ENCODE measurements around the gene SYNGR3. TPM values are rescaled to one million over a fixed set of nuclear protein-coding genes. Genes with fewer than 3 reads are reported as not detected.
A peak's percentile ranks its signal among the peaks of the same experiment; 100 is the strongest.

Gene SYNGR3
- total and polyA plus RNA-seq, 2 of the 13 experiments (the other 11 are each of a cell fraction or from before 2014, with no cell fraction given) = 0.97 to 5.7 TPM

DNA sequence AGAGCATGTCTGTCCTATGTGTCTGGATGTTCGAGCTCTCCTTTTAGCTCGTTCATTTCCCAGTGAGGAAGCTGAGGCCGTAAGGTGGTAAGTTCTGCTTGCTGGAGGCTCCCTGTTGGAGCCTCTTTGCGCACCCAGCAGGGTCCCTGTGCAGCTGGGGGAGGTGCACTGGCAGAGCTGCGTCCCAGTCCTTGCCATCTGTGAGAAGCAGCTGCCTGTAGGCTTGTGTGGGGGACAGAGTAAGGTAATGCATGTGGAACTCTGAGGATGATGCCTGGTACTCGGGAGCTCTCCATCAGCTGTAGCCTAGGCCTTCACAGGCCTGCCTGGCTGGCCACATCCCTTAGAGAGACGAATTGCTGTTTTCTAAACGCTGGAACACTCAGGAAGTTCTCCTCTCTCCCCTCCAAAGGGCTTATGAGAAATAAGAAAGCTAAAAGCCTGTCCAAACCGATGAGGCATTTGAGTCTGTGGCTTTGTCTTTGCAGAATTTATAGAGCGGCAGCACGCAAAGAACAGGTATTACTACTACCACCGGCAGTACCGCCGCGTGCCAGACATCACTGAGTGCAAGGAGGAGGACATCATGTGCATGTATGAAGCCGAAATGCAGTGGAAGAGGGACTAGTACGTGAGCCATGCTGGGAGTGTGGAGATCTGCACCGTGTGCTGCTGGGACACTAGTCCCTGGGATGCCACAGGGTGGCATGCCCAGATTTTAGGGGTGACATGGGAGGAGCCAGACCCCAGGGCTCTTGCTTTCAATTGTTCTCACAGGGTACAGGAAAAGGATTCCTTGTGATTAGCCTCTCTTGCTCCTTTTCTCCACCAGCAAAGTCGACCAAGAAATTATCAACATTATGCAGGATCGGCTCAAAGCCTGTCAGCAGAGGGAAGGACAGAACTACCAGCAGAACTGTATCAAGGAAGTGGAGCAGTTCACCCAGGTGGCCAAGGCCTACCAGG lies 28.8 kb upstream of the SYNGR3 start (continued):
- TF ChIP-seq, protein P1, sequence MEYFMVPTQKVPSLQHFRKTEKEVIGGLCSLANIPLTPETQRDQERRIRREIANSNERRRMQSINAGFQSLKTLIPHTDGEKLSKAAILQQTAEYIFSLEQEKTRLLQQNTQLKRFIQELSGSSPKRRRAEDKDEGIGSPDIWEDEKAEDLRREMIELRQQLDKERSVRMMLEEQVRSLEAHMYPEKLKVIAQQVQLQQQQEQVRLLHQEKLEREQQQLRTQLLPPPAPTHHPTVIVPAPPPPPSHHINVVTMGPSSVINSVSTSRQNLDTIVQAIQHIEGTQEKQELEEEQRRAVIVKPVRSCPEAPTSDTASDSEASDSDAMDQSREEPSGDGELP (IDR thresholded peaks at IDR 0.05; ENCODE audit: borderline replicate concordance, low read depth) = peak; percentile 23; the same call in 1 of the 2 replicates
- peak; percentile 80 for TF ChIP-seq ZBTB38 (CRISPR knock-in tag; IDR thresholded peaks at IDR 0.05)
- TF ChIP-seq SALL1 (CRISPR knock-in tag; IDR thresholded peaks at IDR 0.05) = peak; percentile 39; the same call in 1 of the 2 replicates
- TF ChIP-seq ZNF605 (CRISPR knock-in tag; IDR thresholded peaks at IDR 0.05) = peak; percentile 33; the same call in 1 of the 2 replicates
- TF ChIP-seq, protein P2, sequence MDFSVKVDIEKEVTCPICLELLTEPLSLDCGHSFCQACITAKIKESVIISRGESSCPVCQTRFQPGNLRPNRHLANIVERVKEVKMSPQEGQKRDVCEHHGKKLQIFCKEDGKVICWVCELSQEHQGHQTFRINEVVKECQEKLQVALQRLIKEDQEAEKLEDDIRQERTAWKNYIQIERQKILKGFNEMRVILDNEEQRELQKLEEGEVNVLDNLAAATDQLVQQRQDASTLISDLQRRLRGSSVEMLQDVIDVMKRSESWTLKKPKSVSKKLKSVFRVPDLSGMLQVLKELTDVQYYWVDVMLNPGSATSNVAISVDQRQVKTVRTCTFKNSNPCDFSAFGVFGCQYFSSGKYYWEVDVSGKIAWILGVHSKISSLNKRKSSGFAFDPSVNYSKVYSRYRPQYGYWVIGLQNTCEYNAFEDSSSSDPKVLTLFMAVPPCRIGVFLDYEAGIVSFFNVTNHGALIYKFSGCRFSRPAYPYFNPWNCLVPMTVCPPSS (IDR thresholded peaks at IDR 0.05) = no peak
- TF ChIP-seq, protein P3, sequence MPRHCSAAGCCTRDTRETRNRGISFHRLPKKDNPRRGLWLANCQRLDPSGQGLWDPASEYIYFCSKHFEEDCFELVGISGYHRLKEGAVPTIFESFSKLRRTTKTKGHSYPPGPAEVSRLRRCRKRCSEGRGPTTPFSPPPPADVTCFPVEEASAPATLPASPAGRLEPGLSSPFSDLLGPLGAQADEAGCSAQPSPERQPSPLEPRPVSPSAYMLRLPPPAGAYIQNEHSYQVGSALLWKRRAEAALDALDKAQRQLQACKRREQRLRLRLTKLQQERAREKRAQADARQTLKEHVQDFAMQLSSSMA (CRISPR knock-in tag; IDR thresholded peaks at IDR 0.05) = no peak
- peak; percentile 39; the same call in 1 of the 2 replicates for TF ChIP-seq ZNF788 (CRISPR knock-in tag; IDR thresholded peaks at IDR 0.05; ENCODE audit: borderline replicate concordance)

DNA sequence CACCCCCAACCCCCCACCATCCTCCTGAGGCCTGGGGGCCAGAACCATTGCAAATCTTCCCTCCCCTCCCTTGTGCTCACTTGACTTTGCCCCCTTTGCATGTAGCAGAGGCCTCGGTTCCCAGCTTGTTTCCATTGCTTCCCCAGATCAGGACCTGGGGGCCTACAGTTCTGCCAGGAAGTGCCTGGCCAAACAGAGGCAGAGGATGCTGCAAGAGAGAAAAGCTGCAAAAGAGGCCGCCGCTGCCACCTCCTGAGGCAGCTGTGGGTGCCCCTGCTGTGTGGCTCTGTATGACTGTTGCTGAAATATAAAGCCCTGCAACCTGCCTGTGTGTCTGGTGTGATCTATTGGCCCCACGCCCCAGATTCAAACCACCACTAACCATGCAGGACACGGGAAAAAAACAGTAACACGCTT lies 28.1 kb upstream of the SYNGR3 start:
- peak overlapping the region; percentile 36; the same call in 1 of the 2 replicates for H3K4me2 ChIP-seq (ENCODE audit: low read depth, low read length)
- H3K9ac ChIP-seq (ENCODE audit: insufficient read depth, low read depth, low read length) = no peak overlapping the region
- intact Hi-C loops (cut with micrococcal nuclease; ENCODE audit: unreplicated experiment) (no loop called here), in situ Hi-C loops (cut with HindIII; ENCODE audit: extremely low pct_ligation_motif_present, low pct_unique_long_range_greater_than_20kb) (no loop called here)
- no peak overlapping the region for H3K4me3 ChIP-seq (replicated peaks in 1 of 3; ENCODE audit: insufficient read depth in 1 of 3, low read depth in 2 of 3, low read length in 3 of 3)
- FAIRE-seq (no peak), ATAC-seq (peak; percentile 0; the same call in 2 of the 3 replicates), DNase-seq (ENCODE audit: low spot score) (peak; percentile 49)
- H3K27me3 ChIP-seq (ENCODE audit: control insufficient read depth in 1 of 2, insufficient read depth in 2 of 2, low read length in 2 of 2) = no peaks in the 10 kb centered on the region; a peak in 1 of 5 replicates
- POLR2A ChIA-PET = interaction anchor here (0.7 to 7.4 kb wide), 8 partner anchors 9 to 194 kb away, joined by 3 to 139 read pairs (median 5); partner anchors contain the start of genes GFER, MSRB1, TBL3 and TRAF7
- H3K79me2 ChIP-seq (ENCODE audit: insufficient read depth, low read length) = peaks cover 43% of the 10 kb centered on the region
- WGBS (ENCODE audit: low lambda C conversion rate) = 62% methylated on average over 6 of the region's 6 CpGs
- no peaks in the 10 kb centered on the region for H3K9me3 ChIP-seq (ENCODE audit: low read length)
- peaks cover 51% of the 10 kb centered on the region for H3K4me1 ChIP-seq (ENCODE audit: insufficient read depth, low read length)
- no TSS peak for BruUV-seq (replicated peaks)
- H2AFZ ChIP-seq (ENCODE audit: low read length) = no peak overlapping the region
- peaks cover 3 to 19% of the 10 kb centered on the region in 2 experiments; a peak in 3 of 5 replicates for H3K36me3 ChIP-seq (replicated peaks in 1 of 2; ENCODE audit: control insufficient read depth in 1 of 2, insufficient read depth in 2 of 2, low read length in 2 of 2)
- H3K27ac ChIP-seq (ENCODE audit: extremely low read length, insufficient read depth, low read length) = peak overlapping the region; percentile 34
- CTCF ChIA-PET (ENCODE audit: low intra/inter-chr PET ratio, low total read pairs) = no interaction called here
- peaks cover 34% of the 10 kb centered on the region for H4K20me1 ChIP-seq (ENCODE audit: insufficient read depth, low read length)
- TF ChIP-seq, protein P4, sequence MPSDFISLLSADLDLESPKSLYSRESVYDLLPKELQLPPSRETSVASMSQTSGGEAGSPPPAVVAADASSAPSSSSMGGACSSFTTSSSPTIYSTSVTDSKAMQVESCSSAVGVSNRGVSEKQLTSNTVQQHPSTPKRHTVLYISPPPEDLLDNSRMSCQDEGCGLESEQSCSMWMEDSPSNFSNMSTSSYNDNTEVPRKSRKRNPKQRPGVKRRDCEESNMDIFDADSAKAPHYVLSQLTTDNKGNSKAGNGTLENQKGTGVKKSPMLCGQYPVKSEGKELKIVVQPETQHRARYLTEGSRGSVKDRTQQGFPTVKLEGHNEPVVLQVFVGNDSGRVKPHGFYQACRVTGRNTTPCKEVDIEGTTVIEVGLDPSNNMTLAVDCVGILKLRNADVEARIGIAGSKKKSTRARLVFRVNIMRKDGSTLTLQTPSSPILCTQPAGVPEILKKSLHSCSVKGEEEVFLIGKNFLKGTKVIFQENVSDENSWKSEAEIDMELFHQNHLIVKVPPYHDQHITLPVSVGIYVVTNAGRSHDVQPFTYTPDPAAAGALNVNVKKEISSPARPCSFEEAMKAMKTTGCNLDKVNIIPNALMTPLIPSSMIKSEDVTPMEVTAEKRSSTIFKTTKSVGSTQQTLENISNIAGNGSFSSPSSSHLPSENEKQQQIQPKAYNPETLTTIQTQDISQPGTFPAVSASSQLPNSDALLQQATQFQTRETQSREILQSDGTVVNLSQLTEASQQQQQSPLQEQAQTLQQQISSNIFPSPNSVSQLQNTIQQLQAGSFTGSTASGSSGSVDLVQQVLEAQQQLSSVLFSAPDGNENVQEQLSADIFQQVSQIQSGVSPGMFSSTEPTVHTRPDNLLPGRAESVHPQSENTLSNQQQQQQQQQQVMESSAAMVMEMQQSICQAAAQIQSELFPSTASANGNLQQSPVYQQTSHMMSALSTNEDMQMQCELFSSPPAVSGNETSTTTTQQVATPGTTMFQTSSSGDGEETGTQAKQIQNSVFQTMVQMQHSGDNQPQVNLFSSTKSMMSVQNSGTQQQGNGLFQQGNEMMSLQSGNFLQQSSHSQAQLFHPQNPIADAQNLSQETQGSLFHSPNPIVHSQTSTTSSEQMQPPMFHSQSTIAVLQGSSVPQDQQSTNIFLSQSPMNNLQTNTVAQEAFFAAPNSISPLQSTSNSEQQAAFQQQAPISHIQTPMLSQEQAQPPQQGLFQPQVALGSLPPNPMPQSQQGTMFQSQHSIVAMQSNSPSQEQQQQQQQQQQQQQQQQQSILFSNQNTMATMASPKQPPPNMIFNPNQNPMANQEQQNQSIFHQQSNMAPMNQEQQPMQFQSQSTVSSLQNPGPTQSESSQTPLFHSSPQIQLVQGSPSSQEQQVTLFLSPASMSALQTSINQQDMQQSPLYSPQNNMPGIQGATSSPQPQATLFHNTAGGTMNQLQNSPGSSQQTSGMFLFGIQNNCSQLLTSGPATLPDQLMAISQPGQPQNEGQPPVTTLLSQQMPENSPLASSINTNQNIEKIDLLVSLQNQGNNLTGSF (CRISPR knock-in tag; IDR thresholded peaks at IDR 0.05) = 0 out of 2 replicates have a peak, but pooled peaks have one; percentile 28
- TF ChIP-seq ATAD3A (CRISPR knock-in tag; IDR thresholded peaks at IDR 0.05) (no peak), ZNF577 (CRISPR knock-in tag; IDR thresholded peaks at IDR 0.05; ENCODE audit: borderline replicate concordance, low read depth) (no peak)

All from HepG2 (cell line).